Trophoblast cell (in vitro differentiated cells and primary cell): ENCODE results near the gene UCMA.

Experiments used
- DNase-seq, 2 donors: peaks; one replicate each; pipeline ENCODE4 v3.0.0-alpha.2; 2016
- H2AFZ ChIP-seq: 2 replicates; pipeline ENCODE4 v1.6.1; 2013; ENCODE audit warnings: low read length, moderate library complexity, mild to moderate bottlenecking; ENCODE audit not compliant: insufficient read depth, poor library complexity
- H2AK5ac ChIP-seq: 2 replicates; pipeline ENCODE4 v1.6.1; 2013; ENCODE audit warnings: mild to moderate bottlenecking, low read length
- H2BK120ac ChIP-seq: 2 replicates; pipeline ENCODE4 v1.6.1; 2013; ENCODE audit warnings: low read length, mild to moderate bottlenecking, moderate library complexity; ENCODE audit not compliant: insufficient read depth, poor library complexity
- H2BK12ac ChIP-seq: 2 replicates; pipeline ENCODE4 v1.6.1; 2013; ENCODE audit warnings: mild to moderate bottlenecking, low read length, moderate library complexity
- H2BK5ac ChIP-seq: 2 replicates; pipeline ENCODE4 v1.6.1; 2013; ENCODE audit warnings: low read length, low read depth, moderate library complexity, mild to moderate bottlenecking; ENCODE audit not compliant: poor library complexity
- H3K14ac ChIP-seq: 2 replicates; pipeline ENCODE4 v1.6.1; 2013; ENCODE audit warnings: mild to moderate bottlenecking, low read length
- H3K18ac ChIP-seq: 2 replicates; pipeline ENCODE4 v1.6.1; 2013; ENCODE audit warnings: mild to moderate bottlenecking, low read length
- H3K23ac ChIP-seq: 2 replicates; pipeline ENCODE4 v1.6.1; 2013; ENCODE audit warnings: low read length
- H3K27ac ChIP-seq: 2 replicates; pipeline ENCODE4 v1.5.1; 2013; ENCODE audit warnings: low read depth, mild to moderate bottlenecking, inconsistent platforms, low read length, moderate library complexity
- H3K27me3 ChIP-seq: 2 replicates; pipeline ENCODE4 v1.6.1; 2013; ENCODE audit warnings: inconsistent platforms, mild to moderate bottlenecking, low read length, moderate library complexity; ENCODE audit not compliant: insufficient read depth
- H3K36me3 ChIP-seq, 2 experiments: 1 replicate in 1 of 2; 2 replicates in 1 of 2; pipeline ENCODE4 v1.6.1; 2013; ENCODE audit warnings: low read length in 2 of 2, mild to moderate bottlenecking in 2 of 2, moderate library complexity in 1 of 2; ENCODE audit not compliant: insufficient read depth in 2 of 2, control insufficient read depth in 1 of 2
- H3K4ac ChIP-seq: 2 replicates; pipeline ENCODE4 v1.6.1; 2013; ENCODE audit warnings: low read depth, mild to moderate bottlenecking, low read length, moderate library complexity
- H3K4me1 ChIP-seq, 2 experiments: 1 replicate in 1 of 2; 2 replicates in 1 of 2; pipeline ENCODE4 v1.6.1; 2013; ENCODE audit warnings: low read length in 2 of 2, mild to moderate bottlenecking in 2 of 2, moderate library complexity in 1 of 2; ENCODE audit not compliant: insufficient read depth in 2 of 2, control insufficient read depth in 1 of 2
- H3K4me2 ChIP-seq: 2 replicates; pipeline ENCODE4 v1.6.1; 2013; ENCODE audit warnings: inconsistent platforms, mild to moderate bottlenecking, low read length, moderate library complexity
- H3K4me3 ChIP-seq: 2 replicates; pipeline ENCODE4 v1.5.1; 2013; ENCODE audit warnings: mild to moderate bottlenecking, low read depth, low read length, inconsistent platforms
- H3K79me1 ChIP-seq: one replicate; pipeline ENCODE4 v1.6.1; 2013; ENCODE audit warnings: low read length
- H3K79me2 ChIP-seq: 2 replicates; pipeline ENCODE4 v1.6.1; 2013; ENCODE audit warnings: low read length, mild to moderate bottlenecking; ENCODE audit not compliant: control insufficient read depth, insufficient read depth, poor library complexity
- H3K9ac ChIP-seq: 2 replicates; pipeline ENCODE4 v1.6.1; 2013; ENCODE audit warnings: mild to moderate bottlenecking, low read length
- H3K9me3 ChIP-seq: 2 replicates; pipeline ENCODE4 v1.6.1; 2013; ENCODE audit warnings: low read depth, mild to moderate bottlenecking, control low read depth, inconsistent platforms, low read length; ENCODE audit not compliant: insufficient read depth
- H4K12ac ChIP-seq: 2 replicates; pipeline ENCODE4 v1.6.1; 2013; ENCODE audit warnings: low read depth, mild to moderate bottlenecking, low read length, moderate library complexity
- H4K8ac ChIP-seq: 2 replicates; pipeline ENCODE4 v1.6.1; 2013; ENCODE audit warnings: low read depth, mild to moderate bottlenecking, low read length, moderate library complexity
- H4K91ac ChIP-seq: one replicate; pipeline ENCODE4 v1.6.1; 2013; ENCODE audit warnings: low read depth, mild to moderate bottlenecking, low read length, moderate library complexity
- WGBS: extraction: QIAGEN DNeasy Blood & Tissue Kit; methylation state at CpG from one replicate; pipeline ENCODE4 v1.1.7; 2013; ENCODE audit warnings: missing lambda C conversion rate; ENCODE audit not compliant: insufficient read length, insufficient coverage; ENCODE audit errors: extremely low coverage; 5-methylcytosine and 5-hydroxymethylcytosine counted together

UCMA gene

GRCh38 chr10:13256627-13257026 lies 22.5 kb upstream of the UCMA start:
- Histone ChIP-seq H4K91ac (no peak overlapping the region), H3K4ac (no peak overlapping the region), H4K12ac (no peak overlapping the region), H2BK5ac (no peak overlapping the region), H2BK120ac (no peak overlapping the region), H2AFZ (no peak overlapping the region), H3K4me2 (no peak overlapping the region), H3K4me3 (no peak overlapping the region), H3K79me2 (no peaks in the 10 kb centered on the region), H3K23ac (no peak overlapping the region), H3K79me1 (no peaks in the 10 kb centered on the region), H4K8ac (no peak overlapping the region), H3K9ac (no peak overlapping the region), H3K27ac (no peak overlapping the region), H2BK12ac (no peak overlapping the region), H3K4me1 (no peaks in the 10 kb centered on the region), H3K36me3 (no peaks in the 10 kb centered on the region), H3K27me3 (no peaks in the 10 kb centered on the region), H3K9me3 (no peaks in the 10 kb centered on the region), H3K14ac (no peak overlapping the region), H2AK5ac (no peak overlapping the region), H3K18ac (no peak overlapping the region)
- no CpG with 5 or more reads among the region's 2 CpGs for WGBS
- no peak for DNase-seq

- Histone ChIP-seq H3K18ac (no peak overlapping the region), H3K14ac (no peak overlapping the region), H3K9ac (no peak overlapping the region), H3K4me3 (no peak overlapping the region), H2BK12ac (no peak overlapping the region), H4K8ac (no peak overlapping the region), H3K79me2 (no peaks in the 10 kb centered on the region), H3K36me3 (no peaks in the 10 kb centered on the region), H2AK5ac (no peak overlapping the region), H3K27ac (no peak overlapping the region), H3K4ac (no peak overlapping the region), H3K4me2 (no peak overlapping the region), H3K23ac (no peak overlapping the region), H2BK5ac (no peak overlapping the region), H4K91ac (no peak overlapping the region), H3K79me1 (no peaks in the 10 kb centered on the region), H2AFZ (no peak overlapping the region), H4K12ac (no peak overlapping the region), H3K27me3 (no peaks in the 10 kb centered on the region), H3K9me3 (no peaks in the 10 kb centered on the region), H3K4me1 (no peaks in the 10 kb centered on the region), H2BK120ac (no peak overlapping the region)
- no CpG with 5 or more reads among the region's 4 CpGs for WGBS
- no peak for DNase-seq
Measured at GRCh38 chr10:13253726-13254125, 19.6 kb upstream of the UCMA start.

- H4K91ac ChIP-seq: no peak overlapping the region
- DNase-seq: no peak
- H3K4me2 ChIP-seq: no peak overlapping the region
- H3K23ac ChIP-seq: no peak overlapping the region
- no CpG with 5 or more reads among the region's 4 CpGs for WGBS
- H4K8ac ChIP-seq: no peak overlapping the region
- H2BK12ac ChIP-seq: no peak overlapping the region
- no peak overlapping the region for H2AK5ac ChIP-seq
- no peak overlapping the region for H3K4me3 ChIP-seq
- no peak overlapping the region for H3K14ac ChIP-seq
- H3K27me3 ChIP-seq: no peaks in the 10 kb centered on the region
- H3K4me1 ChIP-seq: no peaks in the 10 kb centered on the region
- H3K36me3 ChIP-seq: no peaks in the 10 kb centered on the region
- H3K9me3 ChIP-seq: no peaks in the 10 kb centered on the region
- no peak overlapping the region for H3K18ac ChIP-seq
- H2AFZ ChIP-seq: no peak overlapping the region
- H3K79me1 ChIP-seq: no peaks in the 10 kb centered on the region
- no peaks in the 10 kb centered on the region for H3K79me2 ChIP-seq
- H4K12ac ChIP-seq: no peak overlapping the region
- H3K27ac ChIP-seq: no peak overlapping the region
- H3K9ac ChIP-seq: no peak overlapping the region
- no peak overlapping the region for H3K4ac ChIP-seq
- no peak overlapping the region for H2BK120ac ChIP-seq
- H2BK5ac ChIP-seq: no peak overlapping the region
Measured at GRCh38 chr10:13247784-13248183, 13.6 kb upstream of the UCMA start.

- no peak overlapping the region for H2AFZ ChIP-seq
- H3K4me3 ChIP-seq: no peak overlapping the region
- H3K4me1 ChIP-seq: no peaks in the 10 kb centered on the region
- no peak overlapping the region for H3K18ac ChIP-seq
- no peak overlapping the region for H3K27ac ChIP-seq
- H3K9me3 ChIP-seq: no peaks in the 10 kb centered on the region
- no peaks in the 10 kb centered on the region for H3K79me1 ChIP-seq
- H4K12ac ChIP-seq: no peak overlapping the region
- H4K91ac ChIP-seq: no peak overlapping the region
- H3K27me3 ChIP-seq: no peaks in the 10 kb centered on the region
- no CpG with 5 or more reads among the region's 9 CpGs for WGBS
- no peaks in the 10 kb centered on the region for H3K79me2 ChIP-seq
- no peak overlapping the region for H3K4ac ChIP-seq
- no peak overlapping the region for H2BK12ac ChIP-seq
- no peak overlapping the region for H2BK120ac ChIP-seq
- no peak overlapping the region for H3K23ac ChIP-seq
- no peaks in the 10 kb centered on the region for H3K36me3 ChIP-seq
- no peak for DNase-seq
- no peak overlapping the region for H2AK5ac ChIP-seq
- H3K9ac ChIP-seq: no peak overlapping the region
- H3K14ac ChIP-seq: no peak overlapping the region
- no peak overlapping the region for H2BK5ac ChIP-seq
- no peak overlapping the region for H4K8ac ChIP-seq
- no peak overlapping the region for H3K4me2 ChIP-seq
Measured at GRCh38 chr10:13247246-13247645, 13.1 kb upstream of the UCMA start.
